ENCODE measurements around the gene PDZRN4.

PDZRN4 gene

DNA sequence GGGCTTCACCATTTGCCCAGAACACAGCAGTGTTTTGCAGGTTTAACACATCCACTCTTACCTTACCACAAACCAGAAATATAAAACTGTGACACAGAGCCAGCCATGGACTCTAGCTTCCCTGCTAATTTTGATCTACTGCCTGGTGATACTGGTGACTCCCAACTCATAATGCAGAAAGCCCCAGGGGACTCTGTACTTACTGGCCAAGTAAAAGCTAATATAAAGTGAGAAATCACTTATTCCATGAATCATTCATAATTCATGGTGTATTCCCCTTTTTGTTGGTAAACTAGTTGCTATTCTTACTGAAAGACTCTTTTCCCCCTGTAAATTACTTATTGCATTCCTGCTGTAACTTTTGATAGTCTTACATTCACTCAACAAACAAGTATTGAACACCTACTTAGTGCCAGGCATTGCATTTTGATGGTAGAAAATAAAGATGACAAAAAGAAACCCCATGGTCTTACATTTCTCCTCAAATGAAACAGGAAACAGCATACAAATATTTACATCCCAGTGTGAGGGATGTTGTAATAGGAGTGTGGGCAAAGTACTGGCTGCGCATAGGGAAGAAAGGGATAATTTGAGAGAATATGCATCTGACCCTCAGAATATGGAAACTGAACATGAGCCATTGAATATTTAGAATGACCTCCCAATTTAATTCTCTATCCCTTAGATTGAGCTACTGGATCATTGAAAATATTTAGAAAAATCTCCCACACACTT, 279.6 kb downstream of the PDZRN4 start:
- POLR2A ChIA-PET: no interaction called here
- CTCF ChIA-PET: no interaction called here
- no peak for TF ChIP-seq ELF4 (IDR thresholded peaks at IDR 0.05)
- TF ChIP-seq BHLHE40 (IDR thresholded peaks at IDR 0.05; ENCODE audit: borderline replicate concordance): no peak
- no peak for TF ChIP-seq FOXM1 (IDR thresholded peaks at IDR 0.05; ENCODE audit: borderline replicate concordance)
- TF ChIP-seq SUZ12 (IDR thresholded peaks at IDR 0.05): no peak
- no peak for TF ChIP-seq PKNOX1 (IDR thresholded peaks at IDR 0.05)
- TF ChIP-seq LEF1 (IDR thresholded peaks at IDR 0.05; ENCODE audit: borderline replicate concordance): no peak
- no peak for TF ChIP-seq ZNF384 (IDR thresholded peaks at IDR 0.05)
- no peak for TF ChIP-seq HDGF (IDR thresholded peaks at IDR 0.05; ENCODE audit: borderline replicate concordance)
- no peak for TF ChIP-seq FOXA1 (IDR thresholded peaks at IDR 0.05)
- no peak for TF ChIP-seq SP1 (IDR thresholded peaks at IDR 0.05)
- TF ChIP-seq ARNT (IDR thresholded peaks at IDR 0.05): no peak
- TF ChIP-seq FOXK2 (IDR thresholded peaks at IDR 0.05): no peak
- TF ChIP-seq TARDBP (IDR thresholded peaks at IDR 0.05): no peak
- DNase-seq (ENCODE audit: extremely low spot score): no peak

DNA sequence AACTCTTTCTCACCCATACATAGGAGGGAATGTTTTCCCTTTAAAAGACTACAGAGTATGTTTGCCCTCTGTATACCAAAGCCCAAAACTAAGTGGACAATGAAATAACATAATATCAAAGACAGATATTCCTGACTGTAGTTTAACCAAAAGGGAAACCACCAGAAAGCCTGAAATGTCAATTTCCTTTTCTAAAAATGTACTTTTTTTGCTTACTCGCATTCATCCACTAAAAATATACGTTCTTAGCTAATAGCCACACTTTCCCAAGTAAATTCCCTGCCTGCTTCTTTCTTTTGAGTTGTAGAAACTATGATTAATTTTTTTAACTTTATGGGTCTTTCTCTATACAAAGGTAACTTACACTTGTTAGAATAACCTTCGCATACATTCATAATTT, 280.2 kb downstream of the PDZRN4 start:
- TF ChIP-seq CTBP1 (IDR thresholded peaks at IDR 0.05; ENCODE audit: borderline replicate concordance): no peak
- no peak for TF ChIP-seq BHLHE40 (IDR thresholded peaks at IDR 0.05; ENCODE audit: borderline replicate concordance)
- ChIA-PET POLR2A (no interaction called here), CTCF (no interaction called here)
- DNase-seq (ENCODE audit: extremely low spot score): no peak

GRCh38 chr12:41468756-41469155, 280.6 kb downstream of the PDZRN4 start:
- ChIA-PET POLR2A (no interaction called here), CTCF (no interaction called here)

GRCh38 chr12:41473441-41473840, 285.3 kb downstream of the PDZRN4 start:
- TF ChIP-seq ARNT (IDR thresholded peaks at IDR 0.05) (no peak), PKNOX1 (IDR thresholded peaks at IDR 0.05) (no peak), HDGF (IDR thresholded peaks at IDR 0.05; ENCODE audit: borderline replicate concordance) (no peak), BHLHE40 (IDR thresholded peaks at IDR 0.05; ENCODE audit: borderline replicate concordance) (no peak)
- CTCF ChIA-PET: no interaction called here
- no peak for DNase-seq (ENCODE audit: extremely low spot score)
- POLR2A ChIA-PET: no interaction called here

More at GRCh38 chr12:41468756-41469155, 280.6 kb downstream of the PDZRN4 start:
- no peak for DNase-seq (ENCODE audit: extremely low spot score)
- TF ChIP-seq NFRKB (IDR thresholded peaks at IDR 0.05) (no peak), BHLHE40 (IDR thresholded peaks at IDR 0.05; ENCODE audit: borderline replicate concordance) (no peak), FOXA1 (IDR thresholded peaks at IDR 0.05) (no peak), ZNF384 (IDR thresholded peaks at IDR 0.05) (no peak), FOXM1 (IDR thresholded peaks at IDR 0.05; ENCODE audit: borderline replicate concordance) (no peak), L3MBTL2 (conservative IDR thresholded peaks at IDR 0.05) (no peak), FOXK2 (IDR thresholded peaks at IDR 0.05) (no peak), SP1 (IDR thresholded peaks at IDR 0.05) (no peak), PKNOX1 (IDR thresholded peaks at IDR 0.05) (no peak), TARDBP (IDR thresholded peaks at IDR 0.05) (no peak), ELF4 (IDR thresholded peaks at IDR 0.05) (no peak), HDGF (IDR thresholded peaks at IDR 0.05; ENCODE audit: borderline replicate concordance) (no peak), LEF1 (IDR thresholded peaks at IDR 0.05; ENCODE audit: borderline replicate concordance) (no peak), ARNT (IDR thresholded peaks at IDR 0.05) (no peak), SUZ12 (IDR thresholded peaks at IDR 0.05) (no peak), CTBP1 (IDR thresholded peaks at IDR 0.05; ENCODE audit: borderline replicate concordance) (no peak)

DNA sequence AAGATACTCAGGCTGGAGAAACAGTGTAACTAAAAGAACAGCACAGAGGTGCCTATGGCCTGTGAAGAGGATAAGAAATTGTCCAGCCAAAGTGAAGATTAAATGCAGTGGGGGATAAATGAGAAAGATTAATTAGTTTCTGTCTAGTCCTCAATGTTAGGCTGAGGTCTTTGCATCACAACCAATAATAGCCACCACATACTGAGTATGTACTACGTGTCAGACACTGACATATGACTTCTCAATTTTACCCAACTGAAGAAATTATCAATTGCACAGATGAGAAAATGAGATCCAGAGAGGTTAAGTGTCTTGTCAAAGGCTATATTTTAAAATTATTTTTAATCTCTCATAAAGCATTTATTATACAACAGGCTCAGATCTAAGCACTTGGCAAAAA, 285.9 kb downstream of the PDZRN4 start:
- ChIA-PET CTCF (no interaction called here), POLR2A (no interaction called here)
- TF ChIP-seq ELF4 (IDR thresholded peaks at IDR 0.05): no peak
- TF ChIP-seq FOXM1 (IDR thresholded peaks at IDR 0.05; ENCODE audit: borderline replicate concordance): no peak
- TF ChIP-seq FOXK2 (IDR thresholded peaks at IDR 0.05): no peak
- no peak for TF ChIP-seq LEF1 (IDR thresholded peaks at IDR 0.05; ENCODE audit: borderline replicate concordance)
- no peak for TF ChIP-seq ZNF384 (IDR thresholded peaks at IDR 0.05)
- TF ChIP-seq PKNOX1 (IDR thresholded peaks at IDR 0.05): no peak
- TF ChIP-seq HDGF (IDR thresholded peaks at IDR 0.05; ENCODE audit: borderline replicate concordance): no peak
- TF ChIP-seq ARNT (IDR thresholded peaks at IDR 0.05): no peak
- TF ChIP-seq FOXA1 (IDR thresholded peaks at IDR 0.05): no peak
- no peak for TF ChIP-seq SP1 (IDR thresholded peaks at IDR 0.05)
- no peak for TF ChIP-seq SUZ12 (IDR thresholded peaks at IDR 0.05)
- TF ChIP-seq NFRKB (IDR thresholded peaks at IDR 0.05): no peak
- no peak for TF ChIP-seq TARDBP (IDR thresholded peaks at IDR 0.05)
- TF ChIP-seq BHLHE40 (IDR thresholded peaks at IDR 0.05; ENCODE audit: borderline replicate concordance): no peak
- no peak for TF ChIP-seq CTBP1 (IDR thresholded peaks at IDR 0.05; ENCODE audit: borderline replicate concordance)
- no peak for TF ChIP-seq L3MBTL2 (conservative IDR thresholded peaks at IDR 0.05)
- no peak for DNase-seq (ENCODE audit: extremely low spot score)

Measured in HEK293T (cell line).